GM13977 (cell line): ENCODE data around the gene DPM3.
"Not testable (repeated sequence)": the region's sequence is repeated elsewhere in the genome, so short reads cannot be mapped to it uniquely, and the experiment has no call there.

ENCODE experiments used
- DNase-seq: peaks from one replicate; pipeline ENCODE4 v3.0.0; 2012; ENCODE audit warnings: low spot score
- CTCF ChIP-seq: IDR thresholded peaks from 2 replicates; pipeline ENCODE4 v1.5.1; 2012; ENCODE audit warnings: mild to moderate bottlenecking, control low read depth; ENCODE audit not compliant: insufficient read depth; ENCODE audit errors: extremely low read depth, missing control alignments
- in situ Hi-C: fragments of 300-500 bp; cut with MboI; formaldehyde crosslinking; loops from one replicate; pipeline ENCODE4 v1.12.0; 2022; ENCODE audit warnings: low sequenced_read_pairs, low pct_unique_long_range_greater_than_20kb, mixed read lengths, inconsistent platforms; ENCODE audit not compliant: unreplicated experiment

DPM3 gene

GRCh38 chr1:155170806-155171205, 30.5 kb upstream of the DPM3 start:
- DNase-seq: no peak
- in situ Hi-C loops: no loop called here
- no peak for TF ChIP-seq CTCF

GRCh38 chr1:155170101-155170785, 29.9 kb upstream of the DPM3 start:
- no peak for DNase-seq
- no peak for TF ChIP-seq CTCF
- in situ Hi-C loops: no loop called here

GRCh38 chr1:155169541-155169940, 29.2 kb upstream of the DPM3 start:
- DNase-seq: no peak
- in situ Hi-C loops: loop anchor here (5.0 kb wide), 1 partner anchor 77 kb away; no protein-coding TSS in a partner anchor
- TF ChIP-seq CTCF: no peak

- no peak for DNase-seq
- TF ChIP-seq CTCF: no peak
- in situ Hi-C loops: loop anchor here (5.0 kb wide), 1 partner anchor 76 kb away; no protein-coding TSS in a partner anchor
These were observed 28.3 kb upstream of the DPM3 start for GRCh38 chr1:155168456-155169210.

GRCh38 chr1:155168105-155168445, 27.7 kb upstream of the DPM3 start:
- DNase-seq: not testable (repeated sequence)
- in situ Hi-C loops: loop anchor here (5.0 kb wide), 1 partner anchor 76 kb away; no protein-coding TSS in a partner anchor

- in situ Hi-C loops: loop anchor here (5.0 kb wide), 1 partner anchor 75 kb away; no protein-coding TSS in a partner anchor
- TF ChIP-seq CTCF: peak; percentile 91
These were observed 27.1 kb upstream of the DPM3 start for GRCh38 chr1:155167166-155168104.

More at GRCh38 chr1:155167166-155168104, 27.1 kb upstream of the DPM3 start:
- DNase-seq: peak; percentile 79
